T-helper 2 cell (primary cell): Measurements from ENCODE around the gene DNASE1.

ENCODE experiments used
- DNase-seq, 5 experiments: peaks; one replicate each; pipeline versions ENCODE4 v3.0.0 to v3.0.0-alpha.2; 2012 to 2022

DNASE1 gene

DNA sequence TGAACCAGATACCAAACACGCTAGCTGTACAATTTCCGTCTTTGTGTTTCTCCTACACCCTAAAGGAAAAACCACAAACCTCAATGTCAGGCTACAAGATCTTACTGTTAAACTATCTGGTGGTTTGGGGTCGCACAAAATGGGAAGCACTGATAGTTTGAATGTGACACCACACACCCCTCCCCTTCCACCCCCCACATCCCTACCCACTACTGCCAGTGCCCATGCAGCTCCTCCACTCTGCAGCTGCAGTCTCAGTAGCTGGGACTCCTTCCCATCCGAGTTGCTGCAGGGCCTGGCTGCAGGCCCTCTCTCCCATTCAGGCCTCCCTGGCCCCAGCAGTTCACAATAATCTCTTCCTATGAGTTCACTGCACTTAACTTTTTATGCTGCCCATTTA lies 44.5 kb downstream of the DNASE1 start:
- DNase-seq, result peak in 1 of 5 experiments; percentile 28

DNA sequence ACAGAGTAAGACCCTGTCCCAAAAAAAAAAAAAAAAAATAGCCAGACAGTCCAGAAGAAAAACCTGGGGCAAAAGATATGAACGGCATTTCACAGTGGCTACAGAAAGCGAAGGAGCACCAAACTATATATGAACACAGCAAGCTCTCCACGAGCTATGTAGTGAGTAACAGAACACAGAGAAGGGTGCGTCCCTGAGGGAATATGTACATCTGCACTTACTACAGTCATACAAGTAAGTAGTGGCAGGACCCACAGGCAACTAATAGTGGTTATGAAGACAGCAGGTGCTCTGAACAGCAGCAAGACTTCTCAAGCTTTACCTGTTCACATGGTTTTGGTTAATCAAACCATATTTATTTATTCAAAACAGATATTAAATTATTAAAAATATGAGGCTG lies 47.0 kb downstream of the DNASE1 start:
- DNase-seq, result no peak

DNA sequence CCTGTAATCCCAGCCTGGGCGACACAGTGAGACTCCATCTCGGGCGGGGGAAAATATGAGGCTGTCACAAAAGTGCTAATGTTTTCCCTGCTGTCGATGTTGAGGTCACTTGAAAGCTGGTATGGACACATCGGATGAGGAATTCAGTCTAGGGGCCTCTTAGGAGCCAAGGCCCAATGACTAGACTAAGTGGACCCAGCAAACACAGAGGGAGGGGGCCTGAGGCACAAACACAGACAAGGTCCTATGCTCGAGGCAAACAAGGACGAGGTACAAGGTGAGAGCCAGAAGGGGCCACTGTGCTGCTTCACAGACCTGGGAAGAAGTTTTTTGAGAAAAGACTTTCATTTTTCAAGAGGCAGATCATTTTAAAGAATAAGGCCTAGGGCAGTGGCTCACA lies 47.6 kb downstream of the DNASE1 start:
- DNase-seq, result no peak

DNA sequence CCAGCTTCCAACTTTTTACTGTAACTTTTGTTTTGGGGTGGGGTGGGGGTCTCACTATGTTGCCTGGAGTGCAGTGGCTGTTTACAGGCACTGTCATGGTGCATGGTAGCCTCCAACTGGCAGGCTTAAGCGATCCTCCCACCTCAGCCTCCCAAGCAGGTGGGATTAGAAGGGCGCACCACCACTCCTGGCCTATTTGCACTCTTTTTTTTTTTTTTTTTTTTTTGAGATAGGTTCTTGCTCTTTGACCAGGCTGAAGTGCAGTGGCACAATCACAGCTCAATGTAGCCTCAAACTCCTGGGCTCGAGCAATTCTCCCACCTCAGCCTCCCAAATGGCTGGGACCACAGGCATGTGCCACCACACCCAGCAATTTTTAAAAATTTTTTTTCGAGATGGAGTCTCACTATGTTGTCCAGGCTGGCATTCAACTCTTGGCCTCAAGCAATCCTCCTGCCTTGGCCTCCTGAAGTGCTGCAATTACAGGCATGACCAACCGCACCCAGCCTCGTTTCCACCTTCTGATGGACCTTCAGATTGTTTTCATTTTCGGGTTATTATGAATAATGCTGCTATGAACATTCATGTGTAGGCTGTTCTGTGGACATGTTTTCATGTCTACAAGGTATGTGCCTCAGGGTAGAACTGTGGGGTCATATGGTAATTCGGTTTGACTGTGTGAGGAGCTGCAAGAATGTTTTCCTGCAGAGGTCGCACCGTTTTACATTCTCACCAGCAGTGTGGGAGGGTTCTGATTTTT lies 51.9 kb downstream of the DNASE1 start:
- no peak for DNase-seq
